Mesothelial cell of epicardium (in vitro differentiated cells): ENCODE data around the gene PRDM5. TPM values are rescaled to one million over a fixed set of nuclear protein-coding genes. Genes with fewer than 3 reads are reported as not detected.

Experiments used
- DNase-seq, 2 experiments: peaks; one replicate each; pipeline ENCODE4 v3.0.0; 2021; ENCODE audit warnings: low spot score in 2 of 2; ENCODE audit not compliant: unreplicated experiment in 2 of 2
- H3K27ac Mint-ChIP-seq: 2 replicates; pipeline ENCODE4 v1.8.0; 2021; ENCODE audit warnings: mixed read lengths
- H3K27me3 Mint-ChIP-seq: 2 replicates; pipeline ENCODE4 v1.8.0; 2021; ENCODE audit warnings: low read depth, mixed read lengths
- H3K36me3 Mint-ChIP-seq: 2 replicates; pipeline ENCODE4 v1.8.0; 2021; ENCODE audit warnings: mixed read lengths
- H3K4me1 Mint-ChIP-seq: 2 replicates; pipeline ENCODE4 v1.8.0; 2021; ENCODE audit warnings: mixed read lengths
- H3K4me3 Mint-ChIP-seq: 2 replicates; pipeline ENCODE4 v1.8.0; 2021; ENCODE audit warnings: mild to moderate bottlenecking, moderate library complexity, mixed read lengths
- H3K9me3 Mint-ChIP-seq: 2 replicates; pipeline ENCODE4 v1.8.0; 2021; ENCODE audit warnings: mixed read lengths
- CTCF ChIP-seq: fragments of 200-600 bp; sonication (generic); IDR thresholded peaks from one replicate; pipeline ENCODE4 v1.5.0; 2021; ENCODE audit warnings: antibody characterized with exemption; ENCODE audit not compliant: unreplicated experiment
- total RNA-seq: library from RNA; stranded (reverse); gene quantifications from 3 replicates; pipeline ENCODE4 v1.2.1, GENCODE V29; 2021

The PRDM5 gene
- total RNA-seq, 1 donor from 2014 or later = 30.2 TPM

- H3K36me3 Mint-ChIP-seq = peaks cover 5% of the 10 kb centered on the region
- TF ChIP-seq CTCF = no peak
- H3K27ac Mint-ChIP-seq = no peak overlapping the region
- no peak overlapping the region for H3K4me3 Mint-ChIP-seq
- DNase-seq = no peak
- peaks cover 5% of the 10 kb centered on the region for H3K9me3 Mint-ChIP-seq
- H3K27me3 Mint-ChIP-seq = no peaks in the 10 kb centered on the region
- H3K4me1 Mint-ChIP-seq = peaks cover 36% of the 10 kb centered on the region
Measured at GRCh38 chr4:120839974-120840751, 82.4 kb downstream of the PRDM5 start.

GRCh38 chr4:120839334-120839973, 83.1 kb downstream of the PRDM5 start:
- DNase-seq = no peak
- H3K36me3 Mint-ChIP-seq = peaks cover 11% of the 10 kb centered on the region
- H3K4me3 Mint-ChIP-seq = no peak overlapping the region
- H3K27me3 Mint-ChIP-seq = no peaks in the 10 kb centered on the region
- H3K9me3 Mint-ChIP-seq = peaks cover 11% of the 10 kb centered on the region
- peaks cover 31% of the 10 kb centered on the region for H3K4me1 Mint-ChIP-seq
- peak overlapping the region; percentile 75 for H3K27ac Mint-ChIP-seq
- TF ChIP-seq CTCF = no peak

GRCh38 chr4:120838784-120839183, 83.7 kb downstream of the PRDM5 start:
- Mint-ChIP-seq H3K36me3 (peaks cover 17% of the 10 kb centered on the region), H3K4me3 (no peak overlapping the region), H3K27ac (peak overlapping the region; percentile 75), H3K27me3 (no peaks in the 10 kb centered on the region), H3K4me1 (peaks cover 25% of the 10 kb centered on the region), H3K9me3 (peaks cover 15% of the 10 kb centered on the region)
- DNase-seq = no peak
- TF ChIP-seq CTCF = no peak

- no peak for TF ChIP-seq CTCF
- Mint-ChIP-seq H3K36me3 (peaks cover 24% of the 10 kb centered on the region), H3K27ac (no peak overlapping the region), H3K4me3 (no peak overlapping the region), H3K4me1 (peaks cover 23% of the 10 kb centered on the region), H3K9me3 (peaks cover 20% of the 10 kb centered on the region), H3K27me3 (no peaks in the 10 kb centered on the region)
- DNase-seq = no peak
Measured at GRCh38 chr4:120837656-120838055, 84.9 kb downstream of the PRDM5 start.

- no peak for TF ChIP-seq CTCF
- DNase-seq = no peak
- Mint-ChIP-seq H3K9me3 (peaks cover 20% of the 10 kb centered on the region), H3K27ac (no peak overlapping the region), H3K4me1 (peaks cover 5% of the 10 kb centered on the region), H3K36me3 (peaks cover 24% of the 10 kb centered on the region), H3K27me3 (no peaks in the 10 kb centered on the region), H3K4me3 (no peak overlapping the region)
Measured at GRCh38 chr4:120835342-120835741, 87.2 kb downstream of the PRDM5 start.
